ENCODE measurements around the gene WARS2. TPM values are rescaled to one million over a fixed set of nuclear protein-coding genes. Genes with fewer than 3 reads are reported as not detected.
A peak's percentile ranks its signal among the peaks of the same experiment; 100 is the strongest.
"Not testable (repeated sequence)": the region's sequence is repeated elsewhere in the genome, so short reads cannot be mapped to it uniquely, and the experiment has no call there.

WARS2 gene
- total RNA-seq, 2 experiments from 2014 or later, result 16.0 to 25.2 TPM

GRCh38 chr1:119139403-119139802 lies 1.1 kb downstream of the WARS2 start:
- no peak overlapping the region for H3K27ac Mint-ChIP-seq
- no peak overlapping the region for H3K4me3 Mint-ChIP-seq
- peaks cover 25% of the 10 kb centered on the region for H3K36me3 Mint-ChIP-seq (ENCODE audit: low read depth)
- H3K9me3 Mint-ChIP-seq (ENCODE audit: low read depth), result no peaks in the 10 kb centered on the region
- H3K4me1 Mint-ChIP-seq, result peaks cover 13% of the 10 kb centered on the region
- DNase-seq (peak; percentile 23), ATAC-seq (no peak)
- POLR2A ChIA-PET, result no interaction called here
- intact Hi-C loops (cut with DNase I, micrococcal nuclease), result no loop called here
- CTCF ChIA-PET, result interaction anchor here (1.6 kb wide), 1 partner anchor 9 kb away, joined by 3 read pairs; no protein-coding TSS in a partner anchor
- H3K27me3 Mint-ChIP-seq, result no peaks in the 10 kb centered on the region

- Mint-ChIP-seq H3K4me1 (peaks cover 3% of the 10 kb centered on the region), H3K36me3 (ENCODE audit: low read depth) (peaks cover 26% of the 10 kb centered on the region), H3K4me3 (no peak overlapping the region), H3K27ac (no peak overlapping the region), H3K9me3 (ENCODE audit: low read depth) (no peaks in the 10 kb centered on the region), H3K27me3 (no peaks in the 10 kb centered on the region)
- DNase-seq (no peak), ATAC-seq (no peak)
- POLR2A ChIA-PET, result no interaction called here
- CTCF ChIA-PET, result interaction anchor here (0.6 kb wide), 1 partner anchor 1236 kb away, joined by 3 read pairs; no protein-coding TSS in a partner anchor
- intact Hi-C loops (cut with DNase I, micrococcal nuclease), result no loop called here
Measured at GRCh38 chr1:119136401-119136800, 4.1 kb downstream of the WARS2 start.

GRCh38 chr1:119133987-119134386 lies 6.5 kb downstream of the WARS2 start:
- intact Hi-C loops (cut with DNase I, micrococcal nuclease), result no loop called here
- ATAC-seq, result no peak
- DNase-seq, result no peak
- Mint-ChIP-seq H3K27ac (no peak overlapping the region), H3K4me1 (no peaks in the 10 kb centered on the region), H3K27me3 (no peaks in the 10 kb centered on the region), H3K9me3 (ENCODE audit: low read depth) (no peaks in the 10 kb centered on the region), H3K4me3 (no peak overlapping the region), H3K36me3 (ENCODE audit: low read depth) (peaks cover 28% of the 10 kb centered on the region)
- CTCF ChIA-PET, result no interaction called here
- POLR2A ChIA-PET, result no interaction called here

- intact Hi-C loops (cut with DNase I, micrococcal nuclease), result no loop called here
- Mint-ChIP-seq H3K4me3 (no peak overlapping the region), H3K27ac (no peak overlapping the region), H3K27me3 (no peaks in the 10 kb centered on the region), H3K9me3 (ENCODE audit: low read depth) (no peaks in the 10 kb centered on the region), H3K36me3 (ENCODE audit: low read depth) (peaks cover 32% of the 10 kb centered on the region), H3K4me1 (no peaks in the 10 kb centered on the region)
- no peak for DNase-seq
- ChIA-PET POLR2A (no interaction called here), CTCF (no interaction called here)
- ATAC-seq, result no peak
Measured at GRCh38 chr1:119132179-119132578, 8.3 kb downstream of the WARS2 start.

GRCh38 chr1:119125874-119126273 lies 14.6 kb downstream of the WARS2 start:
- intact Hi-C loops (cut with DNase I, micrococcal nuclease), result no loop called here
- peaks cover 39% of the 10 kb centered on the region for H3K36me3 Mint-ChIP-seq (ENCODE audit: low read depth)
- no peaks in the 10 kb centered on the region for H3K27me3 Mint-ChIP-seq
- ATAC-seq (no peak), DNase-seq (no peak)
- H3K9me3 Mint-ChIP-seq (ENCODE audit: low read depth), result peaks cover 7% of the 10 kb centered on the region
- no peak overlapping the region for H3K27ac Mint-ChIP-seq
- H3K4me1 Mint-ChIP-seq, result no peaks in the 10 kb centered on the region
- ChIA-PET CTCF (no interaction called here), POLR2A (no interaction called here)
- H3K4me3 Mint-ChIP-seq, result no peak overlapping the region

- no peaks in the 10 kb centered on the region for H3K27me3 Mint-ChIP-seq
- DNase-seq (no peak), ATAC-seq (no peak)
- H3K4me3 Mint-ChIP-seq, result no peak overlapping the region
- CTCF ChIA-PET, result no interaction called here
- no peaks in the 10 kb centered on the region for H3K4me1 Mint-ChIP-seq
- H3K27ac Mint-ChIP-seq, result no peak overlapping the region
- intact Hi-C loops (cut with DNase I, micrococcal nuclease), result no loop called here
- peaks cover 44% of the 10 kb centered on the region for H3K36me3 Mint-ChIP-seq (ENCODE audit: low read depth)
- H3K9me3 Mint-ChIP-seq (ENCODE audit: low read depth), result peaks cover 11% of the 10 kb centered on the region
- POLR2A ChIA-PET, result no interaction called here
Measured at GRCh38 chr1:119124764-119125163, 15.7 kb downstream of the WARS2 start.

- H3K27ac Mint-ChIP-seq; intact Hi-C loops (cut with DNase I, micrococcal nuclease); ATAC-seq; DNase-seq; H3K27me3 Mint-ChIP-seq; H3K4me3 Mint-ChIP-seq; CTCF ChIA-PET; H3K4me1 Mint-ChIP-seq; POLR2A ChIA-PET: not testable (repeated sequence)
- peaks cover 47% of the 10 kb centered on the region for H3K36me3 Mint-ChIP-seq (ENCODE audit: low read depth)
- H3K9me3 Mint-ChIP-seq (ENCODE audit: low read depth), result peaks cover 14% of the 10 kb centered on the region
Measured at GRCh38 chr1:119121872-119122271, 18.6 kb downstream of the WARS2 start.

GRCh38 chr1:119116725-119117124 lies 23.7 kb downstream of the WARS2 start:
- intact Hi-C loops (cut with DNase I, micrococcal nuclease), result no loop called here
- POLR2A ChIA-PET, result no interaction called here
- DNase-seq (no peak), ATAC-seq (no peak)
- CTCF ChIA-PET, result no interaction called here
- peaks cover 13% of the 10 kb centered on the region for H3K9me3 Mint-ChIP-seq (ENCODE audit: low read depth)
- H3K27me3 Mint-ChIP-seq, result no peaks in the 10 kb centered on the region
- H3K36me3 Mint-ChIP-seq (ENCODE audit: low read depth), result peaks cover 40% of the 10 kb centered on the region
- no peaks in the 10 kb centered on the region for H3K4me1 Mint-ChIP-seq
- no peak overlapping the region for H3K4me3 Mint-ChIP-seq
- H3K27ac Mint-ChIP-seq, result no peak overlapping the region

GRCh38 chr1:119115736-119116135 lies 24.7 kb downstream of the WARS2 start:
- ATAC-seq (no peak), DNase-seq (no peak)
- ChIA-PET CTCF (no interaction called here), POLR2A (no interaction called here)
- intact Hi-C loops (cut with DNase I, micrococcal nuclease), result no loop called here
- Mint-ChIP-seq H3K27ac (no peak overlapping the region), H3K4me1 (no peaks in the 10 kb centered on the region), H3K36me3 (ENCODE audit: low read depth) (peaks cover 34% of the 10 kb centered on the region), H3K27me3 (no peaks in the 10 kb centered on the region), H3K4me3 (no peak overlapping the region), H3K9me3 (ENCODE audit: low read depth) (peaks cover 13% of the 10 kb centered on the region)

GRCh38 chr1:119115311-119115710 lies 25.1 kb downstream of the WARS2 start:
- peaks cover 34% of the 10 kb centered on the region for H3K36me3 Mint-ChIP-seq (ENCODE audit: low read depth)
- no peaks in the 10 kb centered on the region for H3K4me1 Mint-ChIP-seq
- no peak overlapping the region for H3K4me3 Mint-ChIP-seq
- ATAC-seq, result no peak
- CTCF ChIA-PET, result no interaction called here
- H3K27ac Mint-ChIP-seq, result no peak overlapping the region
- intact Hi-C loops (cut with DNase I, micrococcal nuclease), result no loop called here
- no peak for DNase-seq
- POLR2A ChIA-PET, result no interaction called here
- peaks cover 15% of the 10 kb centered on the region for H3K9me3 Mint-ChIP-seq (ENCODE audit: low read depth)
- H3K27me3 Mint-ChIP-seq, result no peaks in the 10 kb centered on the region

- Mint-ChIP-seq H3K27ac (no peak overlapping the region), H3K4me1 (no peaks in the 10 kb centered on the region), H3K9me3 (ENCODE audit: low read depth) (peaks cover 12% of the 10 kb centered on the region), H3K27me3 (no peaks in the 10 kb centered on the region), H3K4me3 (no peak overlapping the region), H3K36me3 (ENCODE audit: low read depth) (peaks cover 30% of the 10 kb centered on the region)
- intact Hi-C loops (cut with DNase I, micrococcal nuclease), result no loop called here
- ChIA-PET POLR2A (no interaction called here), CTCF (interaction anchor here (0.7 kb wide), 1 partner anchor 160 kb away, joined by 3 read pairs; no protein-coding TSS in a partner anchor)
- DNase-seq (no peak), ATAC-seq (no peak)
Measured at GRCh38 chr1:119114786-119115185, 25.7 kb downstream of the WARS2 start.

GRCh38 chr1:119112791-119113190 lies 27.7 kb downstream of the WARS2 start:
- Mint-ChIP-seq H3K4me3 (no peak overlapping the region), H3K36me3 (ENCODE audit: low read depth) (peaks cover 23% of the 10 kb centered on the region), H3K9me3 (ENCODE audit: low read depth) (peaks cover 11% of the 10 kb centered on the region), H3K4me1 (no peaks in the 10 kb centered on the region), H3K27ac (no peak overlapping the region), H3K27me3 (no peaks in the 10 kb centered on the region)
- intact Hi-C loops (cut with DNase I, micrococcal nuclease), result no loop called here
- ATAC-seq, result no peak
- CTCF ChIA-PET, result no interaction called here
- POLR2A ChIA-PET, result no interaction called here
- DNase-seq, result no peak

GRCh38 chr1:119112244-119112643 lies 28.2 kb downstream of the WARS2 start:
- intact Hi-C loops (cut with DNase I, micrococcal nuclease), result no loop called here
- Mint-ChIP-seq H3K4me1 (no peaks in the 10 kb centered on the region), H3K27me3 (no peaks in the 10 kb centered on the region), H3K9me3 (ENCODE audit: low read depth) (peaks cover 17% of the 10 kb centered on the region), H3K27ac (no peak overlapping the region), H3K36me3 (ENCODE audit: low read depth) (peaks cover 22% of the 10 kb centered on the region), H3K4me3 (no peak overlapping the region)
- DNase-seq, result no peak
- ChIA-PET POLR2A (no interaction called here), CTCF (no interaction called here)
- ATAC-seq, result no peak

All from activated CD4-positive, alpha-beta T cell treated with anti-CD3 and anti-CD28 coated beads for 36 hours (primary cell).